Nephron progenitor cell (in vitro differentiated cells): ENCODE results near the gene VSIR.

ENCODE experiments used
- DNase-seq: peaks from one replicate; pipeline ENCODE4 v3.0.0; 2021
- H3K27ac Mint-ChIP-seq: 2 replicates; pipeline ENCODE4 v1.8.0; 2021; ENCODE audit warnings: mild to moderate bottlenecking, moderate library complexity, mixed read lengths
- H3K27me3 Mint-ChIP-seq: 2 replicates; pipeline ENCODE4 v1.8.0; 2021; ENCODE audit warnings: mild to moderate bottlenecking, low read depth, mixed read lengths; ENCODE audit not compliant: poor library complexity
- H3K36me3 Mint-ChIP-seq: 2 replicates; pipeline ENCODE4 v1.8.0; 2021; ENCODE audit warnings: low read depth, mixed read lengths
- H3K4me1 Mint-ChIP-seq: 2 replicates; pipeline ENCODE4 v1.8.0; 2021; ENCODE audit warnings: mixed read lengths
- H3K4me3 Mint-ChIP-seq: 2 replicates; pipeline ENCODE4 v1.8.0; 2021; ENCODE audit warnings: mild to moderate bottlenecking, moderate library complexity, mixed read lengths
- H3K9me3 Mint-ChIP-seq: 2 replicates; pipeline ENCODE4 v1.8.0; 2021; ENCODE audit warnings: mild to moderate bottlenecking, moderate library complexity, mixed read lengths
- TF ChIP-seq, protein P1 (sequence below): fragments of 200-600 bp; sonication (generic); IDR thresholded peaks from 2 replicates; pipeline ENCODE4 v1.5.0; 2021; ENCODE audit warnings: antibody characterized with exemption

Gene VSIR

GRCh38 chr10:71754562-71754961 is 18.8 kb downstream of the VSIR start:
- no peak overlapping the region for H3K27ac Mint-ChIP-seq
- H3K4me3 Mint-ChIP-seq = no peak overlapping the region
- H3K4me1 Mint-ChIP-seq = peaks cover 73% of the 10 kb centered on the region
- TF ChIP-seq, protein P1, sequence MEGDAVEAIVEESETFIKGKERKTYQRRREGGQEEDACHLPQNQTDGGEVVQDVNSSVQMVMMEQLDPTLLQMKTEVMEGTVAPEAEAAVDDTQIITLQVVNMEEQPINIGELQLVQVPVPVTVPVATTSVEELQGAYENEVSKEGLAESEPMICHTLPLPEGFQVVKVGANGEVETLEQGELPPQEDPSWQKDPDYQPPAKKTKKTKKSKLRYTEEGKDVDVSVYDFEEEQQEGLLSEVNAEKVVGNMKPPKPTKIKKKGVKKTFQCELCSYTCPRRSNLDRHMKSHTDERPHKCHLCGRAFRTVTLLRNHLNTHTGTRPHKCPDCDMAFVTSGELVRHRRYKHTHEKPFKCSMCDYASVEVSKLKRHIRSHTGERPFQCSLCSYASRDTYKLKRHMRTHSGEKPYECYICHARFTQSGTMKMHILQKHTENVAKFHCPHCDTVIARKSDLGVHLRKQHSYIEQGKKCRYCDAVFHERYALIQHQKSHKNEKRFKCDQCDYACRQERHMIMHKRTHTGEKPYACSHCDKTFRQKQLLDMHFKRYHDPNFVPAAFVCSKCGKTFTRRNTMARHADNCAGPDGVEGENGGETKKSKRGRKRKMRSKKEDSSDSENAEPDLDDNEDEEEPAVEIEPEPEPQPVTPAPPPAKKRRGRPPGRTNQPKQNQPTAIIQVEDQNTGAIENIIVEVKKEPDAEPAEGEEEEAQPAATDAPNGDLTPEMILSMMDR = no peak
- no peaks in the 10 kb centered on the region for H3K36me3 Mint-ChIP-seq
- peaks cover 7% of the 10 kb centered on the region for H3K27me3 Mint-ChIP-seq
- no peaks in the 10 kb centered on the region for H3K9me3 Mint-ChIP-seq
- no peak for DNase-seq

DNA sequence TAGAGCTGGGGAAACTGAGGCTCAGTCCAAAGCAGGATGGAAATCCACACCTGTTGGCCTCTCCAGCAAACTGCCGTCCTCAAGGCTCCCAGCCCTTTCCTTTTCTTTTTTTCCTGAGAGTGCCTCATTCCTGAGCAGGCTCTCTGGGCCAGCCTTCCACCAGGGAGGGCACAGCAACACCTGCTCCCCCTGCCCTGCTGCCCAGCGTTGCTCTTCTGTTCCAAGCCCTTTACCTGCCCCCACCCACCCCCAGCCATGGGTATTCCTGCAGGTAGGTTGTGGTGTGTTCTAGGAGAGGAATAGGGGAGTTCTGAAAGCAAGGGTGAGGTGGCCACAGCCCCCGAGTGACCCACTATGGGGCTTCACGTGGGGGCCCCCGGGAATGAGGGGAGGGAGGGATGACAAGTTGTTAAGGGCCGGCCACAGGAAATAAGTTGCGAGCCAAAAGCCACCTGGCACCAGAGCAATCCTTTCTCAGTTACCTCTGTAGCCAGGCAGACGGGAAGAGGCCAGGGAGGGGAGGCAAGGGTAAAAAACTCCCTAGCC is 19.3 kb downstream of the VSIR start:
- H3K4me1 Mint-ChIP-seq = peaks cover 77% of the 10 kb centered on the region
- no peak for DNase-seq
- TF ChIP-seq, protein P1 = no peak
- no peaks in the 10 kb centered on the region for H3K9me3 Mint-ChIP-seq
- H3K27ac Mint-ChIP-seq = no peak overlapping the region
- no peak overlapping the region for H3K4me3 Mint-ChIP-seq
- peaks cover 7% of the 10 kb centered on the region for H3K27me3 Mint-ChIP-seq
- H3K36me3 Mint-ChIP-seq = no peaks in the 10 kb centered on the region

DNA sequence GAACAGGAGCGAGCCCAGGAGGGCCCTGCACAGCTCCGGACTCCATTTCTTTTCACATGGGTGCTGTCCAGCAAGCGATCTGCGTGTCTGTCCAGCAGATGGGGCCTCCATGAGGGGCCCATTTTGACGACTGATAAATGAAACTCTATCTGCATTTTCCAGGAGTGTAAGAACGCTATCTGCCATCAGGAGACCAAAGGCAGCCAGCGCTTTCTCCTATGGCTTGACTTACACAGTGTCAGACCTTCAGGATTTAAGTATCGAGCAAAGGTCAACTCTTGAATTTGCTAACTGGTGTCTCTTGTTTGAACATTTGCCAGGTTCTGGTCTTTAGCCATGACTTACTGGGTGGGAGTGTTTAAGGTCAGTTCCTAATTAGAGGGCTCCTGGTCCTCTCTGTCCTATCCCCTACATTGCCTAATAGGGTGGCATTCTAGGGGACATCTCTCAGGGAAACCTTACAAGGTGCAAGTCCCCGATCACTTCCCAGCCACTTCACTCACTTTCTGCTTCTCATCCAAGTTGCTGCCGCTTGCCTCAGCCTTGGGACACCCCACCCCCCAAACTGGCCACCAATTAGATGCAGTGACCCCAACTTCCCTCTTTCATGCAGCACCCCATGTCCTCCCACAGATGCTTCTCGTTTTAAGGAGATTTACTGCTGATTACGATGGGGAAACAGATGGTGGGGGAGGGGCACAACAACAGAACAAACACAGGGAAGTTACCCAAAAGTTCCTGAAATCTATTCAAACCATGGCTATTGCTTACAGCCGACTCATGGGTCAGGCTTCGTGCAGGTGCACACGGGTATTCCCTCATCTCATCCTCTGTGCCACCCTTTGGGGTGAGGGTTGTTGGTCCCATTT is 20.0 kb downstream of the VSIR start:
- Mint-ChIP-seq H3K9me3 (no peaks in the 10 kb centered on the region), H3K27ac (no peak overlapping the region), H3K4me1 (peaks cover 84% of the 10 kb centered on the region), H3K4me3 (no peak overlapping the region), H3K27me3 (peaks cover 6% of the 10 kb centered on the region), H3K36me3 (no peaks in the 10 kb centered on the region)
- no peak for DNase-seq
- TF ChIP-seq, protein P1 = no peak

DNA sequence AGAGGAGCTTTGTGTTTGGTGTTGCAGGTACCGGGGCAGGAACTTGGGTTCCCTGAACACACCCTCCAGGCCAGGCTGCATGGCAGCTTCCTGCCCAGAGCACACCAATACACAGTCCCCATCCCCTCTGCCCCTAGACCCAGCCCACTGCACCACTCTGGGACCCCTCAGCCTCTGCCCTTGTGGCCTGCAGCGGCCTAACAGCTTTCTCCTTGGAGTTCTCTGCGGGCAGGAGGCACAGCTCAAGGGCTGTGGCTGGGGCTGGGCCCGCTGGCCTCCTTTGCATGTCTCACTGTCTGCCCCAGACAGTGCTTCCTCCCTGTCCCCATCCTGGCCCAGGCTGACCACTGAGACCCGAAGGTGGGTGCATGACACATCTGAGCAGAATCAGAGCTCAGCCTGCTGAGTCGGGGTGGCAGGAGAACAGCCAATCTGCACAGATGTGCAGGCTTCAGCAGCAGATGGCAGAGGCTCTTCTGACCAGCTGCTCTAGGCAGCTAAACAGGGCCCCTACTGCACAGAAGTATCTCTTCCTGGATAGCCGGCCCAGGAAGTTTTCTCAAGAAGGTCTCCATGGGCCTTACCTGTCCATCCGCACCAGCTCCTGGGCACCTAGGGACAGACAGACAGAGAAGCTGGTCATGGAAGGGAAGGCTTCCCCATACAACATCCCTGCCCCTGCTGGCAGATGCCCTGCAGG is 20.8 kb downstream of the VSIR start:
- no peak overlapping the region for H3K27ac Mint-ChIP-seq
- TF ChIP-seq, protein P1 = no peak
- no peaks in the 10 kb centered on the region for H3K36me3 Mint-ChIP-seq
- no peak for DNase-seq
- peaks cover 4% of the 10 kb centered on the region for H3K27me3 Mint-ChIP-seq
- H3K4me1 Mint-ChIP-seq = peaks cover 86% of the 10 kb centered on the region
- no peak overlapping the region for H3K4me3 Mint-ChIP-seq
- H3K9me3 Mint-ChIP-seq = no peaks in the 10 kb centered on the region

- peaks cover 86% of the 10 kb centered on the region for H3K4me1 Mint-ChIP-seq
- DNase-seq = no peak
- no peak overlapping the region for H3K4me3 Mint-ChIP-seq
- H3K9me3 Mint-ChIP-seq = no peaks in the 10 kb centered on the region
- no peak overlapping the region for H3K27ac Mint-ChIP-seq
- no peaks in the 10 kb centered on the region for H3K27me3 Mint-ChIP-seq
- no peaks in the 10 kb centered on the region for H3K36me3 Mint-ChIP-seq
- TF ChIP-seq, protein P1 = no peak
Observed at GRCh38 chr10:71751515-71752224, 21.6 kb downstream of the VSIR start.
